Keratinocyte (primary cell): ENCODE results near the gene IRGQ. TPM values are rescaled to one million over a fixed set of nuclear protein-coding genes. Genes with fewer than 3 reads are reported as not detected.
A peak's percentile ranks its signal among the peaks of the same experiment; 100 is the strongest.

ENCODE experiments used
- DNase-seq: peaks from one replicate; pipeline ENCODE4 v3.0.0-alpha.2; 2011; ENCODE audit warnings: low read depth, missing footprints, low spot score
- FAIRE-seq: peaks from 2 replicates; lab custom pipeline; 2011; peaks lifted over from hg19 to GRCh38; lab: Jason Lieb, UNC
- H2AFZ ChIP-seq: 2 replicates; pipeline ENCODE4 v1.6.0; 2012; ENCODE audit warnings: low read length, control low read depth, inconsistent platforms; ENCODE audit not compliant: control insufficient read depth
- H3K27ac ChIP-seq: 2 replicates; pipeline ENCODE4 v1.5.1; 2011; ENCODE audit warnings: low read length; ENCODE audit not compliant: control insufficient read depth, insufficient read depth
- H3K27me3 ChIP-seq: 3 replicates; pipeline ENCODE4 v1.6.0; 2011; ENCODE audit warnings: low read length; ENCODE audit not compliant: control insufficient read depth, insufficient read depth; ENCODE audit errors: extremely low read depth
- H3K36me3 ChIP-seq, 2 experiments: 2 replicates in 1 of 2; 3 replicates in 1 of 2; pipeline ENCODE4 v1.5.1; 2011; ENCODE audit warnings: low read length in 2 of 2, mild to moderate bottlenecking in 1 of 2; ENCODE audit not compliant: control insufficient read depth in 2 of 2, insufficient read depth in 2 of 2; ENCODE audit errors: extremely low read depth in 1 of 2
- H3K4me1 ChIP-seq: 3 replicates; pipeline ENCODE4 v1.5.1; 2011; ENCODE audit warnings: low read length; ENCODE audit not compliant: control insufficient read depth, insufficient read depth; ENCODE audit errors: extremely low read depth
- H3K4me2 ChIP-seq: 3 replicates; pipeline ENCODE4 v1.6.0; 2011; ENCODE audit warnings: low read depth, low read length; ENCODE audit not compliant: control insufficient read depth, insufficient read depth; ENCODE audit errors: extremely low read depth
- H3K4me3 ChIP-seq, 3 experiments: fragments of 200-600 bp in 1 of 3; sonication (generic) in 1 of 3; 2 replicates in 2 of 3; 3 replicates in 1 of 3; pipeline ENCODE4 v1.5.1; 2011 to 2016; ENCODE audit warnings: low read length in 3 of 3, mild to moderate bottlenecking in 3 of 3, control low read depth in 2 of 3, inconsistent platforms in 1 of 3, low read depth in 1 of 3, mixed read lengths in 1 of 3, mixed run types in 1 of 3, moderate library complexity in 1 of 3; ENCODE audit not compliant: control insufficient read depth in 2 of 3, insufficient read depth in 2 of 3; ENCODE audit errors: extremely low read depth in 1 of 3
- H3K79me2 ChIP-seq: 2 replicates; pipeline ENCODE4 v1.6.0; 2012; ENCODE audit warnings: low read length; ENCODE audit not compliant: control insufficient read depth, insufficient read depth
- H3K9ac ChIP-seq: 3 replicates; pipeline ENCODE4 v1.6.0; 2011; ENCODE audit warnings: low read length; ENCODE audit not compliant: control insufficient read depth, insufficient read depth; ENCODE audit errors: extremely low read depth
- H3K9me1 ChIP-seq: 3 replicates; pipeline ENCODE4 v1.6.0; 2011; ENCODE audit warnings: low read length; ENCODE audit not compliant: control insufficient read depth, insufficient read depth; ENCODE audit errors: extremely low read depth
- H3K9me3 ChIP-seq: 2 replicates; pipeline ENCODE4 v1.5.1; 2012; ENCODE audit warnings: low read depth, low read length; ENCODE audit not compliant: control insufficient read depth
- H4K20me1 ChIP-seq: 3 replicates; pipeline ENCODE4 v1.6.0; 2011; ENCODE audit warnings: low read length; ENCODE audit not compliant: control insufficient read depth, insufficient read depth; ENCODE audit errors: extremely low read depth
- EZH2 ChIP-seq: IDR thresholded peaks from one replicate; pipeline ENCODE4 v1.6.1; 2012; ENCODE audit warnings: inconsistent platforms, mild to moderate bottlenecking, low read length, moderate library complexity
- dilution Hi-C: fragments of 300-500 bp; cut with MboI; formaldehyde crosslinking; loops from one replicate; pipeline ENCODE4 v1.7.0; 2020; ENCODE audit warnings: low sequenced_read_pairs; ENCODE audit not compliant: extremely low pct_ligation_motif_present
- polyA plus RNA-seq, 5 experiments: library from polyadenylated mRNA; depleted of rRNA in 3 of 5; stranded (reverse) in 3 of 5; stranded (forward) in 1 of 5; unstranded in 1 of 5; fragments of >200 nt; gene quantifications; 1 replicate in 1 of 5; 2 replicates in 3 of 5; 3 replicates in 1 of 5; pipeline versions ENCODE4 v1.2.1 to v1.2.3, GENCODE V29; 2011 to 2012; ENCODE audit warnings: missing spikeins in 2 of 5, low read depth in 1 of 5, low replicate concordance in 1 of 5
- TF ChIP-seq, protein P1 (sequence below), 3 experiments: IDR thresholded peaks in 1 of 3; conservative IDR thresholded peaks in 1 of 3; optimal IDR thresholded peaks in 1 of 3; 2 replicates in 2 of 3; 3 replicates in 1 of 3; pipeline versions ENCODE3 to v1.5.1; 2011; ENCODE audit warnings: low read length in 3 of 3, mild to moderate bottlenecking in 3 of 3, moderate library complexity in 2 of 3, control low read depth in 1 of 3, inconsistent platforms in 1 of 3; ENCODE audit not compliant: insufficient read depth in 2 of 3; ENCODE audit errors: extremely low read depth in 1 of 3

Gene IRGQ
- polyA plus RNA-seq, 1 donor (not counting 4 experiments of a cell fraction or from before 2014, with no cell fraction given) = 12.9 TPM

DNA sequence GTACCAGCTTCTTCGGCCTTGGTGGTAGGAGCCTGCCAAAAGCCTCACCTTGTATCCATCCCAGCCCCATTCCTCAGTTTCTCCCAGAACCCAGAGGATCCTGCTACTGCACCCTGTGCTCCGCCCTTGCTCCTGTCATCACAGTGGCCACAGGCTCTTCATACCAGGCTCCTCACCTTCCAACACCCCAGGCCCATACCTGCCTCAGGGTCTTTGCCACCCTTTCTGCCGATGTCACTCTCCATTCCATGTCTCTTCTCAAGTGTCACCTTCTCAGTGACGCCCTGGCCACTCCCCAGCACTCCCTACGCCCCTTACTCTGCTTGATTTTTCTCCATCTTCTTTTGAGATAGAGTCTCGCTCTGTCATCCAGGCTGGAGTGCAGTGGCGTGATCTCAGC is 13.9 kb upstream of the IRGQ start:
- Histone ChIP-seq H3K9me1 (no peaks in the 10 kb centered on the region), H4K20me1 (no peaks in the 10 kb centered on the region), H3K4me2 (no peak overlapping the region), H2AFZ (no peak overlapping the region), H3K27ac (no peak overlapping the region), H3K4me1 (peaks cover 19% of the 10 kb centered on the region), H3K27me3 (no peaks in the 10 kb centered on the region), H3K79me2 (no peaks in the 10 kb centered on the region), H3K9ac (no peak overlapping the region), H3K36me3 (peaks cover 3 to 10% of the 10 kb centered on the region in 2 experiments), H3K9me3 (no peaks in the 10 kb centered on the region), H3K4me3 (no peak overlapping the region)
- dilution Hi-C loops = no loop called here
- DNase-seq (no peak), FAIRE-seq (no peak)
- TF ChIP-seq, protein P1, sequence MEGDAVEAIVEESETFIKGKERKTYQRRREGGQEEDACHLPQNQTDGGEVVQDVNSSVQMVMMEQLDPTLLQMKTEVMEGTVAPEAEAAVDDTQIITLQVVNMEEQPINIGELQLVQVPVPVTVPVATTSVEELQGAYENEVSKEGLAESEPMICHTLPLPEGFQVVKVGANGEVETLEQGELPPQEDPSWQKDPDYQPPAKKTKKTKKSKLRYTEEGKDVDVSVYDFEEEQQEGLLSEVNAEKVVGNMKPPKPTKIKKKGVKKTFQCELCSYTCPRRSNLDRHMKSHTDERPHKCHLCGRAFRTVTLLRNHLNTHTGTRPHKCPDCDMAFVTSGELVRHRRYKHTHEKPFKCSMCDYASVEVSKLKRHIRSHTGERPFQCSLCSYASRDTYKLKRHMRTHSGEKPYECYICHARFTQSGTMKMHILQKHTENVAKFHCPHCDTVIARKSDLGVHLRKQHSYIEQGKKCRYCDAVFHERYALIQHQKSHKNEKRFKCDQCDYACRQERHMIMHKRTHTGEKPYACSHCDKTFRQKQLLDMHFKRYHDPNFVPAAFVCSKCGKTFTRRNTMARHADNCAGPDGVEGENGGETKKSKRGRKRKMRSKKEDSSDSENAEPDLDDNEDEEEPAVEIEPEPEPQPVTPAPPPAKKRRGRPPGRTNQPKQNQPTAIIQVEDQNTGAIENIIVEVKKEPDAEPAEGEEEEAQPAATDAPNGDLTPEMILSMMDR (optimal IDR thresholded peaks at IDR 0.05 in 1 of 3, IDR thresholded peaks at IDR 0.05 in 1 of 3, conservative IDR thresholded peaks at IDR 0.05 in 1 of 3; ENCODE audit: extremely low read depth in 1 of 3, insufficient read depth in 2 of 3, low read length in 3 of 3) = no peak
- TF ChIP-seq EZH2 = no peak

DNA sequence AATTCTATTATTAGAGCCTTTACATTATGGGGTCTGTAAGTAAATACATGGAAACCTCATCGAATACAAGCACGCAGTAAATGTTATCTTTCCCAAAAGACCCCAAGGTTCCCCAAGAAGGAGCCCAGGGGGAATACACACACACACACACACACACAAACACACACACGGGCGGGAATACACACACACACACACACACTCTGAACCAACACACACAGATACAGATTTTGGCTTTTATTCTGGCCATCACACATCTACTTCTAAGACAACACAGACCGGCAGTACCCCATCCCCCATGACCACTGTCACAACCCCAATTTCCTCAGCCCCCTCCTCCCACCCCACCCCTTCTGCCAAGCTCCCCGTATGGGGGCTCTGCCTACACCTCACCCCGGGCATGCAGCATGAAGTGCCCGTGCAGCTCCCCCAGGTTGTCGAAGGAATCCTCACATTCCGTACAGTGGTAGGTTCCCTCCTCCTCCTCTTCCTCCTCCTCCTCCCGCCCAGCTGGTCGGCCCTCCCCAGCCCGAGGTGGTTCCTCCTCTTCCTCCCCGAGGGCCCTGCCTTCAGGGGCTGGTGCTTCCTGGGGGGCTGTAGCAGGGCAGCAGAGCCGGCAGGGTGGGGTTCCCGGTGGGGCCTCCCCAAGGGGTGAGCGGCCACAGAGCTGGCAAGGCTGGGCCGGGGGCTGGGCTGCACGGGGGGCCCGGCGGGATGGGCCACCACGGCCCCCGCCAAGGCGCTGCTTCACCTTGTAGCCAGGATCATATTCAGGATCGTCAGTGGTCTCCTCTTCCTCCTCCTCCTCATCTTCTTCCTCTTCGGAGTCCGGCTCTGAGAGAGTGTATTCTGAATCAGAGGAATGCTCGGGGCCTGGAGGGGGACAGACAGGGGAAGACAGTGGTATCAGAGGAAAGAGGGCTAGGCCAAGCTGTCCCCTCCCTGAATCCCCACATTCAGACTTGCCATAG is 11.6 kb upstream of the IRGQ start:
- H2AFZ ChIP-seq = peak overlapping the region; percentile 32
- peak overlapping the region; percentile 77 for H3K27ac ChIP-seq
- peak overlapping the region; percentile 45 for H3K4me2 ChIP-seq
- peaks cover 19% of the 10 kb centered on the region for H3K4me1 ChIP-seq
- DNase-seq (no peak), FAIRE-seq (peak; percentile 17)
- no peaks in the 10 kb centered on the region for H3K27me3 ChIP-seq
- no peaks in the 10 kb centered on the region for H3K9me3 ChIP-seq
- dilution Hi-C loops = no loop called here
- peaks cover 3 to 4% of the 10 kb centered on the region in 2 experiments for H3K36me3 ChIP-seq
- H3K4me3 ChIP-seq = no peak overlapping the region
- TF ChIP-seq EZH2 = no peak
- TF ChIP-seq, protein P1 (optimal IDR thresholded peaks at IDR 0.05 in 1 of 3, IDR thresholded peaks at IDR 0.05 in 1 of 3, conservative IDR thresholded peaks at IDR 0.05 in 1 of 3; ENCODE audit: extremely low read depth in 1 of 3, insufficient read depth in 2 of 3, low read length in 3 of 3) = no peak
- H3K9ac ChIP-seq = peak overlapping the region; percentile 10
- no peaks in the 10 kb centered on the region for H4K20me1 ChIP-seq
- no peaks in the 10 kb centered on the region for H3K9me1 ChIP-seq
- no peaks in the 10 kb centered on the region for H3K79me2 ChIP-seq
